HG03175 (cell line): Measurements from ENCODE around the gene ARHGEF19.
"Not testable (repeated sequence)": the region's sequence is repeated elsewhere in the genome, so short reads cannot be mapped to it uniquely, and the experiment has no call there.

Experiments used
- ATAC-seq: cut with Tn5 transposase; IDR thresholded peaks from one replicate; pipeline ENCODE4 v1.9.1; 2021; ENCODE audit warnings: mild to moderate bottlenecking, moderate library complexity; ENCODE audit not compliant: unreplicated experiment

Gene ARHGEF19

DNA sequence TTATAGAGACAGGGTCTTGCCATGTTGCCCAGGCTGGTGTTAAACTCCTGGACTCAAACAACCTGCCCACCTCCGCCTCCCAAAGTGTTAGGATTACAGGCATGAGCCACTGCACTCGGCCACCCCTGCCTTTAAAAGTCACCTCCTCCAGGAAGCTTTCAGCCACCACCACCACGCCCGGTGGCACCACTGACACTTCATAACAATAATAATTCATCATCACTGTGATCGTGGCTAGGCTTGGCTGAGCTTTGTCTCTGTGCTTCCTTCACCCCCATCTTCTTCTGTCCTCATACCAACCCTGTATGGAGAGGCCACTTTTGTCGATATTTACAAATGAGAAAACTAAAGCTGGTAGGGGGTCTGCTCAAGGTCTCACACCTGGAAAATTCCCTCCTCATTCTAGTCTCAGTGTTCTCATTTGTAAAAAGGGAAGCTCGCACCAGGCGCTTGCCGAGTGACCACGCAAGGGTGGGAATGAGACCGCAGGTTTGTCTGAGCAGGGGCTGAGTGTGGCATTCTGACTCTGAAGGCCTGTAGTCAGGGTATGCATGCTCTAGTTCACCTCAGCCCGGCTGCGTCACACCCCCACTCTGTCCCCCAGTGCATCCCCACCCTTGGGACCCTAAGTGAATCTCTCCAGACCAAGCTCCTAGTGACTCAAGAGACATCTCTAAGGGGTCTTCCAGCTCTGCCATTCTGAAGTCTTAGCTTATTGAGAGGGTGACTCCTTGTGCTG lies 43.7 kb downstream of the ARHGEF19 start:
- no peak for ATAC-seq

- ATAC-seq: not testable (repeated sequence)
Measured at GRCh38 chr1:16168144-16168495, 44.3 kb downstream of the ARHGEF19 start.

DNA sequence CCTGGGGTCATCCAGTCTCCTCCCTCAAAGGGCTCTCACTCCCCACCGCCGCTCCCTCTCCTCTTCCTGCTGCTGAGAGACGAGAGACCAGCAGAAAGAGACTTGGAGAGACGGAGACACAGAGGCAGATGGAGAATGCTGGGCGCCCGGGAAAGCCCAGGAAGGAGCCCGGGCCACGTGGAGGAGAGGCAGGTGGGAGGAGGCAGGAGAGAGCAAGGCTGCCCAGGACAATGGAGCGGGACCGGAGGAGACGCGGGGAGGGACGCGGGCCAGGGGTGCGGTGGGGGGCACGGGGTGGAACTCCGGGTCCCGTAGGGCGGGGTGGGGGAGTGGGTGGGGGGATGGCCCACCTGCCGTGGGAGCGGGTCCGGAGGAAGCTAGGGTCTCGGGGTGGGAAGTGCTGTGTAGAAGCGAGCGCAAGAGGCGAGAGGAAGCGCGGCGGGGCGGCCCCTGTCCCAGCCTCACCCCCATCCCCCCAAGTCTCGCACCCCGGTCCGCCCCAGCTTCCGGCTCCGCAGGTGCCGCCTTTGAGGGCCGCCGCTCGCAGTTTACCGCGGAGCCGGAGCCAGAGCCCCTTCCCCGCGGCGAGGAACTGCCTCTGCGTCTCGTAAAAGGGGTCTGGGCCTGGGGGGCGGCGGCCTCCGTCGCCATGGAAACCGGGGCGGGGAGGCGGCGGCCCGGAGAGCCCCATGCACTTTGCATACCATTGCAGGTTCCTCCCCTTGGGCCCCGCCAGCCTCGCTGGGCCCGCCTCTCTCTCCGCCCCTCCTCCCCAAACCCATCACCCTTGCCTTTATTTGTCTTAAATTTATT lies 44.9 kb downstream of the ARHGEF19 start:
- peak; percentile 65 for ATAC-seq

GRCh38 chr1:16166117-16166516 lies 46.3 kb downstream of the ARHGEF19 start:
- no peak for ATAC-seq

DNA sequence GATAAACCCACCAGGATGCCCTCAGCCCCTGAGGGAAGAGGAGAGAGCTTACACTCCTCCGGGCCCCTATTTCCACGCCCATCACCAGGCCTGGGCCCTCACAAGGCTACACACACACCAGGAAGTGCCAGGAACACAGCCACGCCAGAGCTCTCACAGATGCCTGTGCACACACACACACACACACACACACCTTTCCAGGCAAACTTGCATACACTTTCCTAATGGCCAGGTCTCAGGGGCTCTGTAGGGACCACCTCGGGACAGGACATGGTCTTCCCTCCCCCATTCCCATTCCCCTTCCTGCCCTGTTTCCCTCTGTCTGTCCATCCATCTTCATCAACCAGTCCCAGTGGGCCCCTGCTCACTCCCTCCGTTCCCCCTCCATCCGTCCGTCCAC lies 46.9 kb downstream of the ARHGEF19 start:
- ATAC-seq: no peak

- no peak for ATAC-seq
Measured at GRCh38 chr1:16165073-16165364, 47.4 kb downstream of the ARHGEF19 start.

- no peak for ATAC-seq
Measured at GRCh38 chr1:16164213-16165072, 48.0 kb downstream of the ARHGEF19 start.

GRCh38 chr1:16163608-16164212 lies 48.7 kb downstream of the ARHGEF19 start:
- not testable (repeated sequence) for ATAC-seq

GRCh38 chr1:16162163-16162822 lies 50.2 kb downstream of the ARHGEF19 start:
- ATAC-seq: no peak

DNA sequence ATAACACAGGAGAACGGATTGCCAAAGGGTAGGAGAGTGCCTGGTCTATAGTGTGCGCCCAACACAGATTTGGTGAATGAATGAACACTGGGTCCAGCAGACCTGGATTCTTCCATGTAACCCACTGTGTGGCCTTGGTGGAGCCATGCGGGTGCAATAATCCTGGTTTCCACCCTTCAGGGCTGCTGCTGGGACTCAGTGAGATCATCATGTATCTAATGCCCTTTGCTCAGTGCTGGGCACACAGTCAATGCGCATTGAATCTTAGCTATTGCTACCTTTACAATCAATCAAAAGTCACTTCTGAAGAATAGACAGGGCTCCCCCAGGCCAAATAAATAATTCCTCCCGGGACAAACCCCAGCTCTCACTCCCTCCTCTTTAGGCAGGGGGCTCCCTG lies 50.7 kb downstream of the ARHGEF19 start:
- no peak for ATAC-seq

- no peak for ATAC-seq
Measured at GRCh38 chr1:16158993-16159831, 53.2 kb downstream of the ARHGEF19 start.

DNA sequence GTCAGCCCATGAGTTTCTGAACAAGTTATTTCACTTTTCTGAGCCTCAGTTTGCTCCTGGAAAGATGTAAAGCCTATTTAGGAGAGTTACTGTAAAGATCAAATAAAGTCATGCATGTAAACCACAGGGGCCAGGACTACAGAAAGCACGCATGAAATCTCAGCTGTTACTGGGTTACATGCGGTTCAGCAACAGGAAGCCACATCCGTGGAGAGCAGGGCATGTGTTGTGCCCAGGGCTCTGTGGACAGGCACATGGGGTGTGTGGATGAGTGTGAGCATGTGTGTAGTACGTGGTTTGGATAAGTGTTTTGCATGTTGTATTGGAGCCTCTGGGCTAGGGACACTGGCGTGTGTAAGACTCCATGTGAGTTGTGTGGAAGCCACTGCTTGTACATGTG lies 54.4 kb downstream of the ARHGEF19 start:
- ATAC-seq: no peak

DNA sequence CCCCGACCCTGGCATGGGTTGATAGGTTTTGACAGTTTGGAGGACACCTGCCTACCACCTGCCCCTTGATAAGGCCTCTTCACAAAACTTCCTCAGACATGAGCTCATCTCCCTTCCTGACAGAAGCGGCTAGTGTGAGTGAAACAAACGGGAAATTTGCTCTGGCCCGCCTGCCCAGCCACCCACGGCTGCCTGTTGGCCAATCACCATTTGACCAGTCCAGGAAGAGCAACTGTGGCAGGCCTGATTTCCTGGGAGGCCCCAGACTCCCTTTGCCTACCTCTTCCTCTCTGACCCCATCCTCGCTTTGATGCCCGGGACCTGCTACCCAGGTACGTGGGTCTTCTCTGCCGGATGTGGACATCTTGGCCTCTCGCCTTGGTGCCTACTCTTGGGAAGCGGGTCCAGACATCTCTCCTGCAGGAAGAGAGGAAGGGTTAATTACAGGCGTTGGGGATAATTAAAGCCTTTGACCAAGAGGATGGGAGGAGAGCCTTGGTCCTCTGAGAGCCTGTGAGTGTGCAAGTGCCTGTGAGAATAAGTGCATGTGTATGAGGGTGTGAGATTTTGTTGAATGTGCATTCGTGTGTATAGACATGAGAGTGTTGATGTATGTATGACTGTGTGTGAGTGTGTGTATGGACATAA lies 55.5 kb downstream of the ARHGEF19 start:
- no peak for ATAC-seq

GRCh38 chr1:16155537-16156410 lies 56.7 kb downstream of the ARHGEF19 start, which contains the start of gene EPHA2:
EPHA2 (minus strand) TSS chr1:16156069; CDS start chr1:16155932, 137 bp downstream.
- ATAC-seq: no peak

DNA sequence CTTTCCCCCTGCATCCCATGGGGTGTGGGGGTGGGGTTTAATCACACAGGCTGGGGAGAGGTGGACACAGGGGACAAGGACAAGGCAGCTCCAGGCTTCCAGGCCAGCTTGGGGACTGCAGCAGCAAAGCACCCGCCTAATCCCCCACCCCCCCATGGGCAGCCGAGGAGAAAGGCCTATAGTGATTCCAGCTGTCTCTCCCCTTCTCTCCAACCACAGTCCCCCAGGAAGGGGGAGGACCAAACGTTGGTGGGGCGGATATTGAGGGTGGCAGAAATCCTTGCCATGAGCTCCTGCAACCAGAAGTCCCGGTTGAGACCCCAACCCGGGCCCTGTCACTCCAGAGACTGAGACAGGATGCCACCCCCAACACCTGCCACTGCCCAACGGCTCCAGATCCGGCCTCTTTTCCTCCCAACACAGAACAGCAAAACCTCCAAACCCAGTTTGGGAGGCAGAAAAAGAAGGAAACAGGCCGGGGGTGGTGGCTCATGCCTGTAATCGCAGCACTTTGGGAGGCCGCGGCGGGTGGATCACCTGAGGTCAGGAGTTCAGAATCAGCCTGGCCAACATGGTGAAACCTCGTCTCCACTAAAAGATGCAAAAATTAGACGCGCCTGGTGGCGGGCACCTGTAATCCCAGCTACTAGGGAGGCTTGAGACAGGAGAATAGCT lies 58.3 kb downstream of the ARHGEF19 start:
- no peak for ATAC-seq

DNA sequence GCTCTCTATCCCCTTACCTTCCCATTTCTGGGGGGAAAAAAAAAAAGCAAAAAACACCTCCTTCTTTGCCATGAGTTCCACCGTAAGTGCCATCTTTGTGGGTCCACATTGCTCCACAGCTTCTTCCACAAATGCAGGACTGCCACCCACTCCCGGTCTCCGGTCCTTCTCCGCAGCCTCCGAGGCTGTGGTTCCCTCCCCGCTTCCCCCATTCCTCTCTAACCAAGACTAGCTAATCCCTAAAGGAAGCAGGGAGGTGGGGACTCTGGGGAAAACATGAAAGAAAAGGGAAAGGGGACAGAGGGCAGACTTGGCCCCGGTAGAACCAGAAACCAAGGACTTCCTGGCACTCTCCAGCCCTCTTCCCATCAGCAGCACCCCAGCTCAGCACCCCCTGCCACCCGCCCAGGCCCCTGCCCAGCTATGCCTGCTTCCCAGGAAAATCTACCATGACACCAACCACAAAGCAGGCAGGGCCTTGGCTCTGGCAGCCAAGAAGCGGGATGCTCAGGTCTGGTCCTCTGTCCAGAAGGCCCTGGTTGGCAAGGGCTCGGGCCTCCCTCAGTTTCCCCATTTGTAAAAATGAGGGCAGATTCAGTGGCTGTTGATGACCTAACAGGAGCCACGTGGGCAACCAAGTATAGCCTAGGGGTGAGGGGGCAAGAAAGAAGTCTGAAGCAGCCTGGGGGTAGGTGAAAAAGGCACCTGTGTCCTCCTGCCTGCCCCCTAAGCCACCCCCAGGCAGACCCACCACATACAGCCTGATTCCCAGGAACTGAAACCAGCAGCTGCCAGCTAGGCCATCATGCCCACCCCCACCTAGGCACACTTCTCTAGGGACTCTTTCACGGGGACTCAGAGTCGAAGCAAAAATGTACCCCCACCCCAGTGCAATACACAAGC lies 59.1 kb downstream of the ARHGEF19 start:
- ATAC-seq: no peak
